Non-pigmented ciliary epithelial cell (primary cell): Measurements from ENCODE around the gene CDH8.
"Not testable (repeated sequence)": the region's sequence is repeated elsewhere in the genome, so short reads cannot be mapped to it uniquely, and the experiment has no call there.

Experiments
- DNase-seq: peaks from one replicate; pipeline ENCODE4 v3.0.0-alpha.2; 2010; ENCODE audit warnings: low read depth

CDH8 gene

DNA sequence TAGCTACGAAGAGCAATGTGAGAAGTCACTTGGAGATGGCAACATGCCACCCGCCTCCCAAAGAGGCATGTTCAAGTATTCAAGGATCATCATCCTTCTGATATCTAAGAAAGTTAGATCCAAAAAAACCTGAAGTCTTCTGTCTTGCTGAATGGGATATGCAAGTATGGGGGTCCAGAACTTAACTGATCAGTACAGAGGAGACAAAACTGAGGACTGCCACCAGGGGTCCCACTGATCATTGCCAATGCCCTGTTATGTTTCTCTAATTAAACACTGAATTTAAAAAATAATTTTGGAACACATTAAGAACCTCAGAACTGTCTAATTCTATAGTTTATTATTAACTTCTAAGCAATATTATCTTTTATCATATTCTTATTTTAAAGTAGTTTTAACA lies 99.7 kb downstream of the CDH8 start:
- DNase-seq, result no peak

DNA sequence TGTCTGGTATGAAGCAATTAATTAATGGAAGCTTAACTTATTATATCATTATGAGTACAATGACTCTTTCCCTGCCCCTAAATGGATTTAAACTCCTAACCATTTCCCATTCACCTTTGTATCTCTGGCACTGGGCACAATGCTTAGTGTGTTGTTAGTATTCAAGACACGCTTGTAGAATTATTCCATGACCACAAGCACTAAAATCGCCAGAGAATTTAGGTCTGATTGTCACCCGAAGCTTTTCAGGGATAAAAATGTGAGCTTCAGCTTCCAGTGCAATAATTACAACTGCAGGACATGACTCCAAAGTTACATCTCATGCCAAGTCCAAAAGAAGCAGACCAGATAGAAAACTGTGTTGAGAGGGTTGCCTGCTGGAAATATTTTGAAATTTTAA lies 101.6 kb downstream of the CDH8 start:
- no peak for DNase-seq

DNA sequence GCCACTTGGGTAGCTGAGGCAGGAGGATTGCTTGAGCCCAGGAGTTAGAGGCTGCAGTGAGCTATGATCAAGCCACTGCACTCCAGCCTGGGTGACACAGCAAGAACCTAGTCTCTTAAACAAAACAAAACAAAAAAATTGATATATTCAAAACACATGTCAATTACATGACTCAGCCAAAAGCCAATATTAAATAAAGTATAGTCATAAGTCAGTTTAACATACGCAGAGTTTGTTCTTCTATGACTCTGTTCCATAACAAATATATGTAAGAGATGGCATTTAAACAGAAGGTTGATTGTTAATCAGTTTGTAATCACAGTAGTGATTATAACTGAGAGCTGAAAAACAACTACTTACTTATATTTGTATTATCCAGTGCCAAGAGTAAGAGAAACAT lies 106.5 kb downstream of the CDH8 start:
- DNase-seq, result no peak

DNA sequence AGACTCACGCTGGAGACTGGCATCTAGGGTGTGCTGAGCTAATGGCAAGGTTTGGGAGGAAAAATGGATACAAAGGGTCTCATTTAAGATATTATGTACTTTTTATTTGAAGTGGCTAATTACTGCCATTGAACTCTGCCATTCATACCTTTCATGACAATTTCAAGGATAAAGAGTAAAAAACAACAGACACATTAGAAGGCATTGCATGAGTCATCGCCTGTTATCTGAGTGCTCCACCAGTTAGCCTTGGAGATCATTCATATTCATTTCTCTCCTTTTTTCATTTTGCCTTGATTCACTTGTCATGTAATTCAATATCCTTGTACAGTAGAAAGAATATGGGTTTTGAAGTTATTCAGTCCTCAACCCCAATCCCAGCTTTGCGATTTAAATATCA lies 109.5 kb downstream of the CDH8 start:
- DNase-seq, result peak; percentile 0

DNA sequence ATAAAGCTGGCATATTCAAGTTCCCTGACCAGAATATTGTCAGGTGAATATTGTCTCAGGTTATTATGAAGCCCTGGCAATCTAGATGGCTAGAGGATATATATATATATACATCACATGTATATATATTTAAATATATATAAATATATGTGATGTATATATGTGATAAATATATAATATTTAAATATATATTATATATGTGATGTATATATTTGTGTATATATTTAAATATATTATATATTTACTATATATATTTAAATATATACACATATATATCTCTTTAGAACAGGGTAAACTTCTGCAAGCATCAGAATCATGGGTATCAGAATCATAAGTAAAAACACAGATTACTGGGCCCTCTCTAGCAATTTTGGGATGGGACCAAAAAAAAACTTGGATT lies 112.6 kb downstream of the CDH8 start:
- no peak for DNase-seq

DNA sequence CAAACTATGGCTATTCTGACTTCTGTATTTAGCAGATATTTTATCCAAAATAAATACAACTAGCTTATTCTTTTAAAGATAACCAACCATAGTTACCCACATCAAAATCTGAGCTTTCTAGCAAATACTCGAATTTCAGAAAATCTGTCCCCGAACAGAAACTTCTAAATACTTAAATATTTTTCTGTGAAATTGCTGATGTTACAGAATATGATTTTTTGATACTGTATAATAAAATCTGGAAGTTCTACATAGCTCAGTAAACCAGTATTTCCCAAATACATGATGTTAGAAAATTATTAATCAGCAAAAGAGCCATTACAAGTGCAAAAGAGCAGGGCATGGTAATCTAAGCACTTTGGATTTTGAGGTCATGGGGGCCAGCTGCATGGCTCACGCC lies 114.9 kb downstream of the CDH8 start:
- DNase-seq, result no peak

DNA sequence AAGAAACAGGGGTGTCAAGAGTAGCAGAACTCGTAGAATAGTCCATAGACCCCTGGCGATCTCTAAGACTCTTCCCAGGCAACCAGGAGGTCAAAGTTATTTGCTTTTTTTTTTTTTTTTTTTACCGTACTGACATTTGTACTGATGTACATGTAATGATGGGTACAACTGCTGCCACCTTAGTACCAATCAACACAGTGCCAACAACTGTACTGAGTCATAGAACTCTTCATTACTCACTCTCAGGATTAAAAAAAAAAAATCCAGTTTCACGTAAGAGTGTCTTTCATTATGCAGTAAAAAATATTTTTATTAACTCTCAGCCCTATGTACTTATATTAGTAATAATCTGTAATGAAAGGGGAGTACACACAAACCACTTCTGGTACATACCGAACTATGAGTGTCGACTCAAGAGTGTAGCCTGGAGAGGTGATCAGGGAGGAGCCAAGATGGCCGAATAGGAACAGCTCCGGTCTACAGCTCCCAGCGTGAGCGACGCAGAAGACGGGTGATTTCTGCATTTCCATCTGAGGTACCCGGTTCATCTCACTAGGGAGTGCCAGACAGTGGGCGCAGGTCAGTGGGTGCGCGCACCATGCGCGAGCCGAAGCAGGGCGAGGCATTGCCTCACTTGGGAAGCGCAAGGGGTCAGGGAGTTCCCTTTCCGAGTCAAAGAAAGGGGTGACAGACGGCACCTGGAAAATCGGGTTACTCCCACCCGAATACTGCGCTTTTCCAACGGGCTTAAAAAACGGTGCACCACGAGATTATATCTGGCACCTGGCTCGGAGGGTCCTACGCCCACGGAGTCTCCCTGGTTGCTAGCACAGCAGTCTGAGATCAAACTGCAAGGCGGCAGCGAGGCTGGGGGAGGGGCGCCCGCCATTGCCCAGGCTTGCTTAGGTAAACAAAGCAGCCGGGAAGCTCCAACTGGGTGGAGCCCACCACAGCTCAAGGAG lies 118.1 kb downstream of the CDH8 start:
- not testable (repeated sequence) for DNase-seq

DNA sequence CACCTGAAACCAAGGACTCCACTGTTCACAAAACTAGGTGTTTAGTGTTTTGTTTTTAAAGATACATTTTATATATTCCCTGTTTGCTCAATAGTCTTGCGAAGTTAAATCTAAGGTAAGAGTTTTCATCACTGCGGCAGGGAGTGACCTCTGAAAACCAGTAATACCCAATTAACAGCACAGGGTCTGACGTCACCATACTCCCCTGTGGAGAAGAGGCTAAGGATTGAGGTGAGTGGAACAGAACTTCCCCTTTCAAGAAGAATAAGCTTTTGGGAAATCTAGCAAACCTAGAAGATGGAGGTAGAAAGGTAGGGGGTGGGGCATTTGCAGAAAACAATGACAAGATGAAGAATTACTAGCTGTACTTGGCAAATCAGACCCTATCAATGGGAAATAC lies 120.7 kb downstream of the CDH8 start:
- DNase-seq, result no peak

DNA sequence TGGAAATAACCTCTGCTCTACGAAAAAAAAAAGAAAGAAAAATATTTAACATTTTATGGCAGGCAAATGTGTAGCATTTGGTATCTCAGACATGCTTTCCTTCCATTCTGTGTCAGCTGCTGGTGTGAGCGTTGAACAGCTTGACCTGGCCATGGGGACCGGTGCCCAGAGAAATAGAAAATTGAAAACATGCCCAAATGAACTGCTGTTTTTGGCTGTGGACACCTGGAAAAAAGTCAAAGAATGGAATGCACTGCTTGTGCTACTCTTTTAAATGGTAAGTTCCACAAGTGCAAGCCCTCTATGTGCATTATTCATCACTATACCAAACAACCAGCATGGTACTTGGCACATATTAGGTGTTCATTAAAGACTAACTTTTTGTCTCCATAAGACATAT lies 127.2 kb downstream of the CDH8 start:
- no peak for DNase-seq

DNA sequence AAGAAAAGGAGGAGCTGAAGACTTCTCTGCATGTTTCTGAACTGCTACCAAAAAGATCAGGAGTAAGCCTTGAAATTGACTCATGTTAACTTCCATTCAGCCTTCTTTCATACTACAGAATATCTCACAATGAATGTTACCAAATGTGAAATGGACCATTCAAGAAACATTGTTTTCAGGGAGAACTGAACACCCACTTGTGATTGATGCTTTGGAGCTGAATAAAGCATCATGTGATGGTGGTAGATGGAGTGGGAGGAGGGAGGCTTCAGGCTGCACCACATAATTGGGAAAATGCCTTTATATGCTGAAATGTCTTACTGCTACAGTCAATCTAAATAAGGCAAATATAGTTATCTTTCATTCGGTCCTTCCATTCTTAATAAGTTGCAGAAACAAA lies 127.8 kb downstream of the CDH8 start:
- DNase-seq, result no peak

DNA sequence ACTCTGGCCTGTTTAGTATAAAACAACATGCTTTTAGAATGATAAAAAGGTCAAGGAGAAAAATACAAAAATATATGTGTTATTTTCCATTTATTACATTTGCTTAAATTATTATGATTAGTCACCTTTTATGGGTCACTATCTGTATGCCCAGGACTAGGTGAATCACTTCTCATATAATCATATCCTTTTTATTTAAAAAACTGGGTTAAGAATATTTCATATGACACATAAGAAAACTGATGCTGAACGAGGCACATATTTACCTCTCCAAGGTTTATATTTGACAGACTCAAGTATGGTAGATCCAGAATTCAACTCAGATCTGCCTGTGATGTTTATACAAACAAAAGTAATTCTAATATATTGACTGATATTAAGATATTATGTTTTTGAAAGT lies 134.5 kb downstream of the CDH8 start:
- no peak for DNase-seq

DNA sequence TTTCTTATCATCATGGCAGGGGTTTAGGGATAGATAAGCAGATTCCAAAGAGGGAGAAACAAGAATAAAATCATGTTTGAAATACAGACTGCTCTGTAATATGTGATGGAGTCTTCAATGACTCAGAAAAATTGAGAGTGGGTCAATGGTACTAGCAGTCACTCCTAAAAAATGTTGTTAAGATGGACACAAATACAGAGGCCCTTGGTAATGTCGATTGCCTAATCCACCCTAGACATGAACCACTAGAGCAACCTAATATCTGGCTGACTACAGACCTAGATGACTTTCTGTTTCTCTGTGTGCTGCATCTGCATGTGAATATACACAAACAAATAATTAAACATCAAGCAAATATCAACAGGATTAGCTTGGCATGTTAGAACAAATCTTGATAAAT lies 135.8 kb downstream of the CDH8 start:
- DNase-seq, result no peak

DNA sequence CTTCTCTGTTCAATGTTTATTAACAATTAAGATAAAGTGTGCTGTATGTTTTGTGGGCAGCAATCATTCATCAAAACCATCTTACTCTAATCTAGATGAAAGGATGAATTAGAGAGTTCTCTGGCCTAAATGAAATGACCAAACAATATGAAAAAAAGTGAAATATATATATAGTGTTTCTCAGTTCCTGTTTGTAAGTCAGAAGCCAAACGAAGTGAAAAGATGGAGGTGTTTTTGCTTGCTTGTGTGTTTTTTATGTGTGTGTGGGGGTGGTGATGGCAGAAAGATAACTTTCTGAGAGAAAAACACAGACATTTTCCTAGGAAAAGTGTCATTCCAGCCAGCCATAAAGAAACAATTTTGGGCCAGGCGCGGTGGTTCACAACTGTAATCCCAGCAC lies 138.6 kb downstream of the CDH8 start:
- no peak for DNase-seq

DNA sequence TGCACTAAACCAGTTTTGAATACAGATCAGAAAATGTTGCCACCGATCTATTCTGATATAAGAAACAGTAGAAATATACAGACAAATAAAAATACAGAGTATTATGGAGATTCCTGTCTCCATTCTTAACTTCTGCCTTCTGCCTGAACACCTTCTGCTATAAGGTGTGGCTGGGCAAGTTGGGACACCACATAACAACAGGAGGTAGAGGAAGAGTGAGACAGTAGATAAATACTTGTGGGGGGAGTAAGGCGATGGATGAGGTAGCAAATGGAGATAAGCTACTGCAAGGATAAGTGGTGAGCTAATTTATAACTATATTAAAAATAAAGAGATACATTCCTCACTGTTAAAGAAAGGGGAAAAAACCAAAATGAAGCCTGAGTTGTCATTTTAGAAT lies 143.7 kb downstream of the CDH8 start:
- DNase-seq, result no peak

DNA sequence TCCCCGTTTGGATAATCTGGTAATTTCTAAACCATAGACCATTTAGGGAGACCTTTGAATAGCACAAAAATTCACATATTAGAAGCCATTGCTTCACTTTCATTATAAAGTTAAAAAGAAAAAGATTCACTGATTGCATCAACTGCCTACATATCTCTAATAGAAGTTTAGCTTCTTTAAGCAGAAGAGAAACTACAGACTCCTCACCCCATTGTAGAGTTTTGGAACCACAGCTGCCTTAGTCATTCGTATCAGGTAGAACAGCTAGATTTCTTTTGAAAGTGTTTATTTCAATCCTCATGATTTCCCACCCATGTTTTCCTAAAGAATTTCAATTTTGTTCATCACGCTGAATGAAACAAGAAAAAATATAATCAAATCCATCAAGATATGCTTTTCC lies 144.8 kb downstream of the CDH8 start:
- DNase-seq, result no peak

DNA sequence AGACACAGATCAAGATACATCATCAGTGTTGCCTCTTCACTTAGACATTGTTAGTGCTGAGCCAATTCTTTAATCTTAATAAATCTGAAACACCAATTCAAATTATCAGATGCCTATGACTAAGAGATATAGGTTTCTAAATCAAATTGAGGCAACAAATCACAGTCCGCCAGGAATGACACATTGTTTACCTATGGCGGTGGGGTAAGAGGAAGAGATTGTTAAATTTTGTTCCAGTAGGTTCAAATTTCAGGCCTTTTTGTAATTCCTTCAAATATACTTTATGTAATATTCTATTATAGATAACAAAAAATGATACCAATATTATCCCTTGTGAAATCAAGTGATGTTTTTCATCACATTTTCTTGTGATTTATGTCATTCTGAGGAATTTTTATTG lies 145.9 kb downstream of the CDH8 start:
- DNase-seq, result no peak

DNA sequence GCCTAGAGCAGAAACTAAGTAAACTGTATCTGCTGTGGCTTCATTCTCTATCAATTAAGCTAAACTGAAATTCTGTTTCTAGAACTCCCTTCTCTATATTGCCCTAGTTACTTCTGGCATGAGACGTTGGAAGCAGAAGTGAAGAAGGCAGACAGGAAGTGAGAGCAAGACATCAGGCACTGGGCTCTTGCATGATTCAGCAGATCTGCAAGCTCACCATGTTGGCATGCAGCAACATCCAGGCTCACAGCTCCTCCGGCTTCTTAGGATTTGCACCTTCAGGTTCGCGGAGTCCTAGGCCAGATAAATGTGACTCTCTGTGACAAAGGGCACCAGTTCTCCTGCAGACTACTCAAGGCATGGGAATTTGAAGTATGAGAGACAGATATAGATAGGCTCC lies 148.3 kb downstream of the CDH8 start:
- peak; percentile 11 for DNase-seq

DNA sequence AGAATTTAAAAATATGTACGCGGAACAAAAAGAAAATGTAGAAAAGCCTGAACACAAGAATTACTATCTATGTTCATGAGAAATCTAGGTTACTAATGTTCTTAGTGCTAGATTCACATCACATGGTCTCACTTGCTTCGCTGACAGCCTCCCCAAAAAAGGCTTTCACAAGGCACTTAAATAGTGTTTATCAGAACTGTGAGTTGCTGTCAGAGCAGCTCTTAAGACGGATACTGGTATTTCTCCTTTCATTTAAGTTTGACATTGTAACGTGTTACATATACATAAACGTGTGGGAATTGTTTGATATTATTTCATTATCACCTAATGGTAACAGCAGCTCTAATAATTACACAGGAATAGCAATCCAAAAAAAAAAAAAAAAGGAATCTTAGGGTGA lies 150.9 kb downstream of the CDH8 start:
- no peak for DNase-seq

DNA sequence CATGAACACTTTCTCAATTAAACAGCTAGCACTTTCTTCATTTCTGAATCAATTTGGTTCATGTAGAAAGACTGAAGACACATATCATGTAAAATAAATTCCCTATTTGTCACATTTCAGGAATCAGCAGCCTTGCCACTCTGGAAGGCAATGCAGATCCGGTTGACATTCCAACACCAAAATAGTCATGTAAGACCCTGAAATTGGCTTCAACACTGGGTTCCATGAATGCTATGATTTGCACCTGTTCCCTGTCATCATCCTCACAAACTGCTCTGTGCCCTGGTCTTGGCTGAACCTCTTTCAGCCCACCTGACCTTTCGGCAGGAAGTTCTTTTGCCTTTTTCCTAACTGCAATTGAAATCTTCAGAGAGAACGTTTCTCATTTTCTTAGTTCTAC lies 156.9 kb downstream of the CDH8 start:
- DNase-seq, result no peak

DNA sequence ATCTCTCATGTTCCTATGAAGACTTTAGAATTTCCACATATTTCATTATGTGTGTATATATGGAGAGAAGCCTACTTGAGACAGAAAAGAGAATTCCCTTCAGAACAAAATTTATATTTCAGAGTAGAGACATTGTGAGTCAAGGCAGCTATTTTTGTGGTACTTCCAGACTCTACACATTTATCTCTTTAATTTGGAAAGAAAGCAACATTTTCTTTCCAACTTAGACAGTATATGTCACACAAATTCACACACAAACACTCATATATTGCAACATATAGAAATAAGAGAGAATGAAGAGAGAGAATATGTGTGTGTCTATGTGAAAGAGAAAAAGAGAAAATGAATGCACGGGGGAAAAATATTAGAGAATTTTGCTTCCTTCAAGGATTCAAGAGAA lies 158.8 kb downstream of the CDH8 start:
- no peak for DNase-seq

DNA sequence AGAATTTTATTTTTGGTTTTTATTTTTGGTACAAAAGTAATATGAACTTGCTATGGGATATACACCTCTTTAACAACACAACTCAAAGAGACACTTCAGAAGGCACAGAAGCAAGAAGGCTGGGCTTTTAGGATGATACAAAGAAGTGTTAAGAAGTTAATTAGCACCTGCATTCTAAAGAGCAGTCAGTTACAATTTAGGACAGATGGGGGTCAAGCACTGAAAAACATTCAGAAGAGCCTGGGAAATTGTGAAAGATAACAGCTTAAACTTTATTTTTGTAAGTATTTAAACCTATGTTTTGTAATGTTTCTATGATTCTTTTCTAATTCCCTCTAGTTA lies 163.5 kb downstream of the CDH8 start:
- no peak for DNase-seq

DNA sequence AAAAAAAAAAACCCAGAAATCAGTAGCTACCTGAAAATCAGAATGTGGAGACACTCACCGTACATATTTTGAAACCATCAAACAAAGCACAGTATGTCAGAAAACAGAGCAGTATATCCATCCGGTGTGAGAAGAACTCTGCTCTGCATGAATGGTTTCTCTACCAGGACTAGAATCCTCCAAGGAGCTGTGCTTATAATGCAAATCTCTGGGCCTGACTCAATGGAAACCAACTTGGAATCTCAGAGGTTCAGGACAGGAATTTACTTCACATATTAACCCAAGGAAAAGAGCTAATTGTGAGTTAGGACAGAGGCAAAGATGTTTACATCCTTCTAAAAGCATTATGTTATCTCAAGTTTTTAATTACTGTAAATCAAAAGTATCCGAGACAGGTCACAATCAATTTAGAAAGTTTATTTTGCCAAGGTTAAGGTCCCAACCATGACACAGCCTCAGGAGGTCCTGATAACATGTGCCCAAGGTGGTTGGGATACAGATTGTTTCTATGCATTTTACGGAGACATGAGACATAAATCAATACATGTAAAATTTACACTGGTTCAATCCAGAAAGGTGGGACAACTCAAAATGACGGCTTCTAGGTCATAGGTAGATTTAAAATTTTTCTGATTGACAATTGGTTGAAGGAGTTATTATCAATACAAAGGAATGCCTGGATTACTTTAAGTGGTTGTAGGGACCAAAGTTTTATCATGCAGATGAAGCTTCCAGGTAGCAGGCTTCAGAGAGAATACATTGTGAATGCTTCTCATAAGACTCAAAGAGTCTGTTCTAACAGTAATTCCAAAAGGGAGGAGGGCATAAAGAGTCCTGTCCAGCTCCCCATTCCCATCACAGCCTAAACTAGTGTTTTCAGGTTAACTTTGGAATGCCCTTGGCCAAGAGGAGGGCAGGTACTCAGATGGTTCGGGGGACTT lies 164.1 kb downstream of the CDH8 start:
- no peak for DNase-seq
